GM21423 (cell line): ENCODE measurements around the gene PITRM1.
"Not testable (repeated sequence)": the region's sequence is repeated elsewhere in the genome, so short reads cannot be mapped to it uniquely, and the experiment has no call there.

Source experiments
- ATAC-seq: cut with Tn5 transposase; IDR thresholded peaks from one replicate; pipeline ENCODE4 v1.9.1; 2021; ENCODE audit warnings: mild to moderate bottlenecking, moderate library complexity; ENCODE audit not compliant: unreplicated experiment

The PITRM1 gene

DNA sequence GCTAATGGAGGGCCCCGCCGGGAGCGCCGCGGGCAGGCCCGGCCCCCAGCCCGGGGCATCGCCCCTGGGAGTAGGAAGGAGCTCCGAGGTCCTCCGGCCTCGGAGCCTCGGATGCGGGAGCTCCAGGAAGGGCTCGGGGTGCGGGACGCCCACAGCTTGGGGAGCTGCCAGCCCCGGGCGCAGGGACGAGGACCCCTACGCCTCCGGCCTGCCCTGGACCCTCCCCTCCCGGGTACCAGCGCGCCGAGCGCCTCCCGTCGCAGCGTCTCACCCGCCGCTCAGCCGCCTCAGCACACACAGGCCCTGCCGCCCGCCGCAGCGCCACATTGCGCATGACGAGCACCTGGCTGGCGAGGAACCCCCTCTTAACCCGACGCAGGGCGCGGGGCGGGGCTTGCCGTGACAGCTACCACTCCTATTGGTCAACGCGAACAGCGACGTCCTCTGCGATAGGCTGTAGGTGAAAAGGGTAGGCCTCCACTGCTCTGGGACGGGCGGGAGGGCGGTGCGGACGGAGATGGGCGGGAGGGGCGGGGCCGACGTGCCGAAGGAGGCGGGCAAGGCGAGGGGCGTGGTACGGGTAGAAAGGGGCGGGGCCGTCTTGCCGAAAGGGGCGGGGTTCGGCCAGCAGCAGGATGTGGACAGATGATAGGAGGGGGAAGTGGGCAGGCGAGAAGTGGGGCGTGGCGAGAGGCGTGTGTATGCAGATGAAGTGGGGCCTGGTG, at the start of gene PITRM1:
TSS of gene PITRM1 (minus strand) at position 337 of the 725 bp plus-strand sequence. CDS start at position 327, 10 bp downstream.
- ATAC-seq: peak; percentile 97

DNA sequence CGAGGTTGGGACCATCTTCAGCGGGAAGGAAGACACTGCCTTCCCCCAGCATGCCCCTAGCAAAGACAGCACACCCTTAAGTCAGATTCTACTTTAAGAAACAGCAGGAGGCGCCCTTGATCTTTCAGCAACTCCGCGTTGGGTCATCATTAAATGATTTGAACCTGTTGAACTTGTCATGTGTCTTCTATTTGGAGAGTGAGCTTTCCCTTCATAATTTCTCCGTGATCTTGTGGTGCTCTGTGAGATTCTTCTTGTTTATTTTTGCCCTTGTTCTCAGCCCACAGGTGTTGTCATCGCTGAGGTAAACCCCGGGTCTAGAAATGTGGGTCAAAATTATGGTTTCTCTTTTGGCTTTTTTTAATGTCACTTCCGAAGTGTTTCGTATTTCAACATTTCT, 49.5 kb upstream of the PITRM1 start:
- no peak for ATAC-seq

GRCh38 chr10:3221601-3222000, 49.0 kb upstream of the PITRM1 start:
- ATAC-seq: not testable (repeated sequence)

DNA sequence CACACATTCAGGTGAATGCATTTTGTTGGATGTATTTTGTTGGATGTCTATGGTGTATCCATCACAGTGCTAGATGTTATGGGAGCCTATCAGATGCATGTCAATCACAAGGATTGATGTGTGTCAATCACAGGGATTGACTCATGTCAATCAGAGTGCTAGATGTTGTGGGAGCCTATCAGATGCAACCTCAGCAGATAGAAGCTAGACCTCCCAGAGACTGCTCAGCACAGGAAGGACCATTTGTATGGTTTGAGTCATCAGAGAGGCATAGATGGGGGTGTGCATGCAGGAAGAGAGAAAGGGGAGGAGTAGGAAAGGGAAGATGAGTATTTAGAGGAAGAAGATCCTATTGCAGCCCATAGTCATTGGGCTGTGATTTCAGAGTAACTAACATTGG, 48.3 kb upstream of the PITRM1 start:
- no peak for ATAC-seq

- not testable (repeated sequence) for ATAC-seq
Measured at GRCh38 chr10:3219021-3219628, 46.5 kb upstream of the PITRM1 start.

DNA sequence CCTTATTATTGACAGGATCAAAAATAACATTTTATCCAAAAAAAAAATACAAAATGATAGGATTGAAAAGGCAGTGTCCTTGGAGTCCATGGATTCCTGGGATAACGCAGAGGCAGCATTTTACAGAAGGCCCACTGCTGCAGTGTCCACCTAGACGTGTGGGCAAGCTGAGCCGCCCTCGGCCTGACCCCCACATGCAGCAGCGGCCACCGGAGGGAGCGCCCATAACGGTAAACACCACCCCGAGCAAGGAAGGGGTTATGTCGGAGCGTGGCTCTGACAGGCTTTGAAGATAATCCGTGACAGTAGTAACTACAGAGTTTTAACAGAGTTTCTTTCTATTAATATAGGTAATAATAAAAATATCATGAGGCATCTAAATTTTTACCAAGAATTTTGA, 45.3 kb upstream of the PITRM1 start:
- no peak for ATAC-seq

DNA sequence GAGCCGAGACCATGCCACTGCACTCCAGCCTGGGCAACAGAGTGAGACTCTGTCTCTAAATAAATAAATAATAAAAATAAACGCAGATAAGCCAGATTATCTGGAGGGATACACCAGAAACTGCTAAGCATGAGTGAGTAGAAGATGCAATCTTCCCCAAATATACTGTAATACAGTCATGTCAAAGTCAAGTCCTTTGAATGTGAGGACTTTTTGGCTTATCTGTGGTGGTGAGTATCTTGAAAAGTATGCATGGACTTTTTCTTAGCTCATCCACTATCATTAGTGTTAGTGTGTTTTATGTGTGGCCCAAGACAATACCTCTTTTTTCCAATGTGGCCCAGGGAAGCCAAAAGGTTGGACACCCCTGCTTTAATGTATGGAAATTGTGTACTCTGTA, 44.7 kb upstream of the PITRM1 start:
- no peak for ATAC-seq

DNA sequence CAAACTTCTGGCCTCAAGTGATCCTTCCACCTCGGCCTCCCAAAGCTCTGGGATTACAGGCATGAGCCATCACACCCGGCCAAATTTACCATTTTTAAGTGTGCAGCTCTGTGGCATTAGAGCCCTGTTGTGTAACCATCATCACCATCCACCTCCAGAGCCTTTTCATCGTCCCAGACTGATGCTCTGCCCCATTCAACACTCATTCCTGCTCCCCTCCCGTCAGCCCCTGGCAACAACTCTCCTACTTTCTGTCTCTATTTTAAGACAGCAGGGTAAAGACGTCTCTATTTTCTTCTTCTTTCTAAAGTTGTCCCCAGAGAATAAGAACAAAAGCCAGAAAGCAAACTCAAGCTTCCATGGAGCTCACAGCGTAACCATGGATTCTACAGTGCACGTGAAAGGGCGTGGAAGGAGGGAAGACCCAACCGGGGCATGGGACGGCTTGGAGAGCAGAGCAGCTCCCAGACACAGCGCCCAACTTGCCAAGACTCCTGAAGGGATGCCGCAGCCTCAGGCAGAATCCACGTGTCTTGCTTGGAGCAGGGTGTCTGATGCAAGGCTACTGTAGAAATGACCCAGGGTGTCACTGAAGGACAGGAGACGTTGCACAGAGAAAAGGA, 42.7 kb upstream of the PITRM1 start:
- no peak for ATAC-seq

DNA sequence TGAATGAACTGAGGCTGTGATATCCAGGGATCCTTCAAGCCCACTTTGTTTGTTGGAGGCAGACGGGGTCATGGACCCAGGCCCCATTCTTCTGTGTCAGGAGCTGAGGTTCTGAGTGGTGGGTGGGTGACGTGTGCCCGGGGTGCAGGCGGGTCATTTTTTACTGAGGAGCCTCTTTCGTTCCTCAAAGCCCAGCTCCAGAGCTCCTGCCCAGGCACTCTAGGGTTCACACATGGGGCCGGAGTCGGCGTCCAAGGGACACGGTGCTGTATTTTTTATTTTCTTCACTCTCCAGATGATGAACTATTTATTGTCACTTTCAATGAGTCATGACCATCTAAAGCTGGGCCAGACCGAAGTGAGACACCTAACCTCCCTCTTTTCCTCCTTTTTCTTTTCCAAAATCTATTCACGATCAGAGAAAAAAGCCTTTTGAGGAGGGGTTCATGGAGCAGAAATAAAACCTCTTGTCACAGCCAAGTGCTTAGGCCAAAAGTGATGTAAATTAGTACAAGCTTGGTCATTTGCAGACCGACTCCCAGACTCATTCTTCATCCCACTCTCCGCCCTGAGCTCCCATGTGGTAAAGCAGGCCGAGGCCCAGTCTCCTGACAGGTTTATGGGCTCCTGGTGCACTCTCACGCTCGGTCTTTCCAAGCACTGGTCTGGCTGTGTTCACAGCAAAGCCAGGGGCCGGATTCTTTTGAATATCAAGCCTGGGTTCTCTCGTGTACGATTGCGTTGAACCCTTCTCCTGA, 41.4 kb upstream of the PITRM1 start:
- ATAC-seq: no peak

- no peak for ATAC-seq
Measured at GRCh38 chr10:3213208-3213607, 40.6 kb upstream of the PITRM1 start.

GRCh38 chr10:3210251-3210877, 37.8 kb upstream of the PITRM1 start:
- no peak for ATAC-seq

DNA sequence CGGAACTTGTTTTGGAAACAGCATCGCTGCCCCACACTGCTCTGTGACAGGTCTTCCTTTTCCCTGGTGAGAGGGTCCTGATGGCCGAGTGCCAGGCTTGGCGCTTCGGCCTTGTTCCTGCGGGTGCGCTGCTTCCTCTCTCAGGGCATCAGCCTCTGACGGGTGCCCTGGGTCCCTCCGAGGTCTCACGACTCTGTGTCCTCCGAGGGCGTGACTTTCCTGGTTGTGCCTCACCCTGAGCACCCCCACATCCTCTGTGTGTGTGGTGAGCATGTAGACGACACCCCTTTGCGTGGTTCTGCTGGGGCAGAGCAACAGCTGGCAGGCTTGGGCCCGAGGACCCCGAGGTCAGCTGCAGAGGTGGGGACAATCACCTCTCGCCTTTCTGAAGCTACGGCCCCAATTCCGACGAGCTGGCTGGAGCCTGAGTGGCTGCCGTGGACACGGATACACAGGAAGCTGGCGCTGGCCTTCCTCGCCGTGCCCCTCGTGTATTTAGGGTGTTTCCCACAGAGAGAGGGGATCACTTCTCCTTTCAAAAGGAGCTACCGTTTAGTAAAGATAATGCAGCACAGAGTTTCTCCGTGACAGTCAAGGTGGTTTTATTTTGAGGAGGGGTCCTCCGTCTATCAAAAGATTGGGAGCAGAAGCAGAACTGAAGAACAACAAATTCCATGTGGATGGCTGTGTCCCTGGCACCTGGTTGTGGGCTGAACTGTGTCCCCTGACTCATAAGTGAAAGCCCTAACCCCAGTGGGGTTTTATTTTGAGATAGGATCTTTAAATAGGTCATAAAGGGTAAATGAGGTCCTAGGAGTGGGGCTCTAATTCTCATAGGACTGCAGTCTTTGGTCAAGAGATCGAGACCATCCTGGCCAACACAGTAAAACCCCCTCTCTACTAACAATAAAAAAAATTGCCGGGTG, 36.2 kb upstream of the PITRM1 start:
- ATAC-seq: no peak

DNA sequence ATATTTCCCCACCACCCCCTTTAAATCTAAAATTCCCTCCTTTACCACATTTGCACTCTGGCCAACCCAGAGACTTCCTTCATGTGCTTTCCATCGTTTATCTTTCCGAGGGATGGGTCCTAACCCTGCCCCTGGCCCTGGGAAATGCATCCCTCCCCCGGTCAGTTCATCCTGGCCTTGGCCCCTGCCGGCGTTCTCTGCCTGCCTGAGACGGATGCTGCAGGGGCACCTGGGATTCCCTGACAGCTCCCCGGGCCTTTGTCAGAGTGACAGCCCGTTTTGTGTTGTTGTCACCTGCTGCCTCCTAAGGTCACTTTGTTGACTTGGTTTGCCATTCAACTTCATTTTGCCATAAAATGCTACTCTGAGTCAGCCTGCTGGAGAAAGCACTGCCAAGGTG, 34.8 kb upstream of the PITRM1 start:
- no peak for ATAC-seq

DNA sequence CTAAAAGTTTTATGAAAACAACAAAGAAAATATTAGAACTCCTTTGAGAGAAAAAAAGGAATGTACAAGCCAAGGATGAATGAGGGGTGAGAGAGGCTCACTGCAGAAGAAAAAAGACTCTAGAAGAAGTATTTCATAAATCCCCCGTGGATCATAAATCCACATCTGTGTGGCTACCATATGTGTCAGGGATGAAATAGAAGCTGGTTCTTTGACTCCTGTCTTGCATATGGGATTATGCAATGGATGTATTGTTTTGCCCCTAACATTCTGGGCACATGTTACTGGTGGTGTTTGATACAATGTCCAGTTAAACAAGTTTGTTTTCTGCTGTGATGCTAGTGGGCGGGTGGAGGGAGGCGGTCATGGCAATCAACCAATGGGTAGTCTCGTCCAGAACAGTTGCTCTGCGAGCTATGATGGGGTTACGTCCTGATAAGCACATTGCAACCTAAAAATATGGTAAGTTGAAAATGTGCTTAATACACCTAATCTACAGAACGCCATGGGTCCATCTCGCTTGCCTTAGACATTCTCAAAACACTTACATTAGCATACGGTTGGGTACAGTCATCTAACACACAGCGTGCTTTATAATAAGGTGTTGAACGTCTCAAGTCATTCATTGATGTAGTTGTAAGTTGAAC, 34.1 kb upstream of the PITRM1 start:
- no peak for ATAC-seq

- ATAC-seq: no peak
Measured at GRCh38 chr10:3203972-3204371, 31.4 kb upstream of the PITRM1 start.

DNA sequence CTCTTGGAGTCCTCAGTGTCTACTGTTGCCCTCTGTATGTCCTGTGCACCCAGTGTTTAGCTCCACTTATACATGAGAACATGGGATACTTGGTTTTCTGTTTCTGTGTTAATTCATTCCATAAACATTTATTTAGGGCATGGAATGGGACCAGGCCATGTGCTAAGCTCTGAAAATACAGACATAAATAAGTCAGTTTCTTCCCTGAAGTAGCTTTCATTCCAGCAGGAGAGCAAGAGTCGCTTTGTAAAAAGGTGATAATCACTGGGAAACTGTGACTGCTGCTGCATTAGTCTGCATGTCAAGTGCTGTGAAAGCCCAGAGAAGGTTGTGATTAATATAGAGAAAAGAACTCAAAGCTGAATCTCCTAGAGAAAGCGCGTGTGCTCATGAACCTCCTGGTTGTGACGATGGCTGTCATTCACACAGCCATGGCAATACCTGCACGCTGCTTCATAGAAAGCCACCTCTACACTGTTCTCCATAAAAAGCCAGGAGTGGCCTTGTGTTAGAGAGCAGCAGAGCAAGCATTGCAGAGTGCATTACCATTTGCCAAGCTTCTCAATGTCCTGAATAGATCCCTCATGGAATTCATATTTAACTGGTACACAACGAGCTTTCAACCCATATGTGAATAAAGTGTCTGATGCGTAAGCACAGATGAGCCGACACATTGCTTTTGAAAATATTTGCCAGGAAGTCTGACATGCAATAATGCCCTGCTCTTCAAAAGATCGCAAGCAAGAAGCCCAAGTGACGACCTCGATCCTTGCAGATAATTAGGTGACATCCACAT, 30.6 kb upstream of the PITRM1 start:
- ATAC-seq: no peak

- ATAC-seq: no peak
Measured at GRCh38 chr10:3201796-3202195, 29.2 kb upstream of the PITRM1 start.

GRCh38 chr10:3199488-3199887, 26.9 kb upstream of the PITRM1 start:
- no peak for ATAC-seq

DNA sequence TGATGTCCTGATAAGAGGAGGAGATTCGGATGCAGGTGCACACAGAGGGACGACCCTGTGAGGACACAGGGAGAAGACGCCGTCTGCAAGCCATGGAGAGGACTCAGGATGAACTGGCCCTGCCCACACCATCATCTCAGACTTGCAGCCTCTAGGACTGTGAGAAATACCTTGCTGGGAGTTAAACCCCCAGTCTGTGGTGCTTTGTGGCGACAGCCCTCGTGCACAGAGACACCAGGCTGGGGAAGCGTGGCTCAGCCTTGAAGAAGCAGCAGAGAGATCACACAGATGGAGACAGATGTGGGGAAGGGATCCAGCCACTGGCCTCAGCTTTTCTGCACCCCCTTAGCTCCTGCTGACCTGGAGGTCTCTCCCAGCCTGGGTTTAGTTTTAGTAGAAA, 26.3 kb upstream of the PITRM1 start:
- no peak for ATAC-seq
